CD14-positive monocyte (primary cell): ENCODE results near the gene MSN. TPM values are rescaled to one million over a fixed set of nuclear protein-coding genes. Genes with fewer than 3 reads are reported as not detected.

Source experiments
- DNase-seq, 3 donors: peaks; one replicate each; pipeline ENCODE4 v3.0.0-alpha.2; 2011 to 2022
- H2AFZ ChIP-seq: 2 replicates; pipeline ENCODE4 v1.6.0; 2012; ENCODE audit warnings: mild to moderate bottlenecking, low read depth, low read length, inconsistent platforms; ENCODE audit not compliant: insufficient read depth, poor library complexity, severe bottlenecking
- H3K27ac ChIP-seq, 2 donors: 1 replicate in 1 of 2; 2 replicates in 1 of 2; pipeline ENCODE4 v1.5.1; 2012 to 2013; ENCODE audit warnings: low read length in 2 of 2, control low read depth in 1 of 2, inconsistent platforms in 1 of 2, low read depth in 1 of 2, mild to moderate bottlenecking in 1 of 2
- H3K27me3 ChIP-seq, 2 donors: one replicate each; pipeline versions ENCODE4 v1.6.0 to v1.6.1; 2011 to 2013; ENCODE audit warnings: low read length in 2 of 2; ENCODE audit not compliant: control insufficient read depth in 2 of 2, insufficient read depth in 2 of 2
- H3K36me3 ChIP-seq, 2 donors: replicated peaks in 1 of 2; 1 replicate in 1 of 2; 2 replicates in 1 of 2; pipeline versions ENCODE4 v1.5.1 to v1.6.1; 2012 to 2013; ENCODE audit warnings: low read length in 2 of 2, control low read depth in 1 of 2, inconsistent platforms in 1 of 2, mild to moderate bottlenecking in 1 of 2; ENCODE audit not compliant: insufficient read depth in 2 of 2, control insufficient read depth in 1 of 2
- H3K4me1 ChIP-seq, 2 donors: 1 replicate in 1 of 2; 2 replicates in 1 of 2; pipeline versions ENCODE4 v1.5.1 to v1.6.1; 2012 to 2013; ENCODE audit warnings: low read length in 2 of 2, control low read depth in 1 of 2, inconsistent platforms in 1 of 2, mild to moderate bottlenecking in 1 of 2, moderate library complexity in 1 of 2; ENCODE audit not compliant: insufficient read depth in 2 of 2, control insufficient read depth in 1 of 2
- H3K4me2 ChIP-seq: replicated peaks from 2 replicates; pipeline ENCODE3; 2012; ENCODE audit warnings: low read length, moderate library complexity, mild to moderate bottlenecking; ENCODE audit not compliant: poor library complexity, severe bottlenecking; ENCODE audit errors: extremely low read depth
- H3K4me3 ChIP-seq, 3 experiments: fragments of 200-600 bp in 1 of 3; sonication (generic) in 1 of 3; replicated peaks in 1 of 3; 1 replicate in 2 of 3; 2 replicates in 1 of 3; pipeline ENCODE4 v1.5.1; 2011 to 2013; ENCODE audit warnings: low read length in 3 of 3, mild to moderate bottlenecking in 3 of 3, control low read depth in 2 of 3, low read depth in 2 of 3, inconsistent platforms in 1 of 3, moderate library complexity in 1 of 3
- H3K79me2 ChIP-seq: 2 replicates; pipeline ENCODE4 v1.6.0; 2012; ENCODE audit warnings: mild to moderate bottlenecking, control low read depth, inconsistent platforms, low read length, moderate library complexity; ENCODE audit not compliant: insufficient read depth
- H3K9ac ChIP-seq: 2 replicates; pipeline ENCODE4 v1.6.0; 2017; ENCODE audit warnings: low read length, mild to moderate bottlenecking; ENCODE audit not compliant: insufficient read depth, poor library complexity, severe bottlenecking
- H3K9me3 ChIP-seq, 2 donors: replicated peaks in 1 of 2; 1 replicate in 1 of 2; 2 replicates in 1 of 2; pipeline versions ENCODE4 v1.5.1 to v1.6.1; 2012 to 2013; ENCODE audit warnings: low read length in 2 of 2, control low read depth in 1 of 2; ENCODE audit not compliant: control insufficient read depth in 1 of 2, insufficient read depth in 1 of 2
- H4K20me1 ChIP-seq: 2 replicates; pipeline ENCODE4 v1.6.0; 2012; ENCODE audit warnings: mild to moderate bottlenecking, low read length, control low read depth, moderate library complexity; ENCODE audit not compliant: insufficient read depth
- H3K27ac Mint-ChIP-seq, 7 donors: one replicate each; pipeline ENCODE4 v1.8.0; 2020; ENCODE audit warnings: mild to moderate bottlenecking in 7 of 7, mixed read lengths in 7 of 7, moderate library complexity in 6 of 7, inconsistent platforms in 2 of 7
- H3K27me3 Mint-ChIP-seq, 3 donors: one replicate each; pipeline ENCODE4 v1.8.0; 2021 to 2022; ENCODE audit warnings: low read depth in 3 of 3, mild to moderate bottlenecking in 3 of 3, mixed read lengths in 3 of 3, moderate library complexity in 3 of 3, inconsistent platforms in 1 of 3
- H3K36me3 Mint-ChIP-seq, 2 donors: one replicate each; pipeline ENCODE4 v1.8.0; 2020; ENCODE audit warnings: mixed read lengths in 2 of 2, inconsistent platforms in 1 of 2, mild to moderate bottlenecking in 1 of 2
- H3K4me1 Mint-ChIP-seq: one replicate; pipeline ENCODE4 v1.8.0; 2020; ENCODE audit warnings: mild to moderate bottlenecking, mixed read lengths
- H3K4me3 Mint-ChIP-seq, 2 donors: one replicate each; pipeline ENCODE4 v1.8.0; 2020; ENCODE audit warnings: mild to moderate bottlenecking in 2 of 2, mixed read lengths in 2 of 2, moderate library complexity in 1 of 2
- H3K9me3 Mint-ChIP-seq, 7 donors: one replicate each; pipeline ENCODE4 v1.8.0; 2020 to 2022; ENCODE audit warnings: mixed read lengths in 7 of 7, mild to moderate bottlenecking in 6 of 7, moderate library complexity in 6 of 7, inconsistent platforms in 2 of 7
- whole genome bisulfite sequencing: methylation state at CpG from one replicate; pipeline ENCODE4 v1.1.5; 2013; ENCODE audit warnings: missing lambda C conversion rate; ENCODE audit not compliant: insufficient coverage; 5-methylcytosine and 5-hydroxymethylcytosine counted together
- intact Hi-C, 2 donors: fragments of 100-400 bp; cut with micrococcal nuclease; formaldehyde crosslinking; loops; one replicate each; pipeline versions ENCODE4 v1.15.0 to v1.15.1; 2023
- polyA plus RNA-seq, 3 donors: library from polyadenylated mRNA; depleted of rRNA in 1 of 3; unstranded in 2 of 3; stranded (reverse) in 1 of 3; fragments of 300-500 nt in 2 of 3; fragments of >200 nt in 1 of 3; fragmentation: Illumina TruSeq in 2 of 3; gene quantifications; 1 replicate in 2 of 3; 2 replicates in 1 of 3; pipeline ENCODE4 v1.2.3, GENCODE V29; 2012 to 2021
- TF ChIP-seq, protein P1 (sequence below): fragments of 200-600 bp; IDR thresholded peaks from one replicate; pipeline ENCODE4 v1.8.0; 2022; ENCODE audit warnings: antibody characterized with exemption, mild to moderate bottlenecking

The MSN gene
- polyA plus RNA-seq, 3 donors: 441 to 888 (median 691) TPM

GRCh38 chrX:65741823-65742222 is 74.4 kb downstream of the MSN start:
- Mint-ChIP-seq H3K36me3 (peaks cover 56 to 59% of the 10 kb centered on the region in 2 donors), H3K27me3 (peaks cover 0 to 22% (median 0%) of the 10 kb centered on the region in 3 donors), H3K4me1 (peaks cover 37% of the 10 kb centered on the region), H3K4me3 (no peak overlapping the region), H3K9me3 (peaks cover 0 to 3% (median 0%) of the 10 kb centered on the region in 7 donors), H3K27ac (peak overlapping the region in 1 of 7 donors; percentile 32)
- Histone ChIP-seq H4K20me1 (peaks cover 61% of the 10 kb centered on the region), H3K27ac (no peak overlapping the region), H2AFZ (no peak overlapping the region), H3K4me3 (no peak overlapping the region), H3K79me2 (no peaks in the 10 kb centered on the region), H3K36me3 (peaks cover 56 to 58% of the 10 kb centered on the region in 2 donors), H3K9me3 (no peaks in the 10 kb centered on the region), H3K9ac (no peak overlapping the region), H3K27me3 (peaks cover 0 to 18% of the 10 kb centered on the region in 2 donors), H3K4me1 (peaks cover 21 to 28% of the 10 kb centered on the region in 2 donors), H3K4me2 (no peak overlapping the region)
- TF ChIP-seq, protein P1, sequence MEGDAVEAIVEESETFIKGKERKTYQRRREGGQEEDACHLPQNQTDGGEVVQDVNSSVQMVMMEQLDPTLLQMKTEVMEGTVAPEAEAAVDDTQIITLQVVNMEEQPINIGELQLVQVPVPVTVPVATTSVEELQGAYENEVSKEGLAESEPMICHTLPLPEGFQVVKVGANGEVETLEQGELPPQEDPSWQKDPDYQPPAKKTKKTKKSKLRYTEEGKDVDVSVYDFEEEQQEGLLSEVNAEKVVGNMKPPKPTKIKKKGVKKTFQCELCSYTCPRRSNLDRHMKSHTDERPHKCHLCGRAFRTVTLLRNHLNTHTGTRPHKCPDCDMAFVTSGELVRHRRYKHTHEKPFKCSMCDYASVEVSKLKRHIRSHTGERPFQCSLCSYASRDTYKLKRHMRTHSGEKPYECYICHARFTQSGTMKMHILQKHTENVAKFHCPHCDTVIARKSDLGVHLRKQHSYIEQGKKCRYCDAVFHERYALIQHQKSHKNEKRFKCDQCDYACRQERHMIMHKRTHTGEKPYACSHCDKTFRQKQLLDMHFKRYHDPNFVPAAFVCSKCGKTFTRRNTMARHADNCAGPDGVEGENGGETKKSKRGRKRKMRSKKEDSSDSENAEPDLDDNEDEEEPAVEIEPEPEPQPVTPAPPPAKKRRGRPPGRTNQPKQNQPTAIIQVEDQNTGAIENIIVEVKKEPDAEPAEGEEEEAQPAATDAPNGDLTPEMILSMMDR: no peak
- no peak for DNase-seq
- intact Hi-C loops: no loop called here
- WGBS: no CpG with 5 or more reads among the region's 2 CpGs

- intact Hi-C loops: no loop called here
Observed at GRCh38 chrX:65744965-65745364, 77.5 kb downstream of the MSN start.

More at GRCh38 chrX:65744965-65745364, 77.5 kb downstream of the MSN start:
- H3K27me3 ChIP-seq: peaks cover 0 to 25% of the 10 kb centered on the region in 2 donors
- peaks cover 0 to 19% (median 0%) of the 10 kb centered on the region in 3 donors for H3K27me3 Mint-ChIP-seq
- peaks cover 26 to 28% of the 10 kb centered on the region in 2 donors for H3K36me3 Mint-ChIP-seq
- H3K27ac Mint-ChIP-seq: no peak overlapping the region
- no peak overlapping the region for H3K9ac ChIP-seq
- H4K20me1 ChIP-seq: peaks cover 30% of the 10 kb centered on the region
- H3K4me2 ChIP-seq: no peak overlapping the region
- no peaks in the 10 kb centered on the region for H3K79me2 ChIP-seq
- peaks cover 21 to 28% of the 10 kb centered on the region in 2 donors for H3K4me1 ChIP-seq
- peaks cover 25 to 27% of the 10 kb centered on the region in 2 donors for H3K36me3 ChIP-seq
- no peak overlapping the region for H3K4me3 ChIP-seq
- peaks cover 0 to 3% (median 0%) of the 10 kb centered on the region in 7 donors for H3K9me3 Mint-ChIP-seq
- WGBS: no CpG with 5 or more reads among the region's 1 CpG
- peak in 2 of 3 donors; percentile 29 to 38 for DNase-seq
- H2AFZ ChIP-seq: no peak overlapping the region
- no peak overlapping the region for H3K4me3 Mint-ChIP-seq
- TF ChIP-seq, protein P1: no peak
- no peaks in the 10 kb centered on the region for H3K9me3 ChIP-seq
- H3K27ac ChIP-seq: no peak overlapping the region
- peaks cover 45% of the 10 kb centered on the region for H3K4me1 Mint-ChIP-seq
